Lung (tissue), 12 donors: ENCODE data around the gene ZFYVE19. TPM values are rescaled to one million over a fixed set of nuclear protein-coding genes. Genes with fewer than 3 reads are reported as not detected.
A peak's percentile ranks its signal among the peaks of the same experiment; 100 is the strongest.

Source experiments
- ATAC-seq: fragments of 200-7000 bp; cut with Tn5 transposase; one replicate; pipeline ENCODE4 v1.9.1; 2020; ENCODE audit warnings: moderate number of reproducible peaks; ENCODE audit not compliant: insufficient read depth, low FRiP score
- DNase-seq, 3 donors: peaks; one replicate each; pipeline ENCODE4 v3.0.0-alpha.2; 2013 to 2017
- H3K27ac ChIP-seq, 2 donors: one replicate each; pipeline ENCODE4 v1.5.1; 2013; ENCODE audit warnings: mild to moderate bottlenecking in 2 of 2, moderate library complexity in 2 of 2, control low read depth in 1 of 2, inconsistent platforms in 1 of 2, low read depth in 1 of 2, low read length in 1 of 2
- H3K27me3 ChIP-seq, 3 donors: one replicate each; pipeline ENCODE4 v1.5.1; 2013; ENCODE audit warnings: low read length in 2 of 3; ENCODE audit not compliant: control insufficient read depth in 3 of 3, insufficient read depth in 3 of 3
- H3K36me3 ChIP-seq, 4 donors: one replicate each; pipeline ENCODE4 v1.5.1; 2013; ENCODE audit warnings: low read length in 4 of 4, mild to moderate bottlenecking in 1 of 4, moderate library complexity in 1 of 4; ENCODE audit not compliant: control insufficient read depth in 4 of 4, insufficient read depth in 4 of 4
- H3K4me1 ChIP-seq, 5 donors: one replicate each; pipeline ENCODE4 v1.5.1; 2013; ENCODE audit warnings: low read length in 5 of 5, mild to moderate bottlenecking in 2 of 5, moderate library complexity in 1 of 5; ENCODE audit not compliant: control insufficient read depth in 5 of 5, insufficient read depth in 5 of 5
- H3K4me3 ChIP-seq: one replicate; pipeline ENCODE4 v1.5.1; 2013; ENCODE audit warnings: mild to moderate bottlenecking, control low read depth, moderate library complexity
- H3K9ac ChIP-seq, 2 donors: one replicate each; pipeline ENCODE4 v1.5.1; 2013; ENCODE audit warnings: low read length in 2 of 2, control low read depth in 1 of 2; ENCODE audit not compliant: insufficient read depth in 1 of 2
- H3K9me3 ChIP-seq, 4 donors: one replicate each; pipeline ENCODE4 v1.5.1; 2013; ENCODE audit warnings: low read length in 3 of 4, mild to moderate bottlenecking in 1 of 4, moderate library complexity in 1 of 4; ENCODE audit not compliant: control insufficient read depth in 4 of 4, insufficient read depth in 3 of 4
- WGBS, 2 donors: extraction: QIAGEN DNeasy Blood & Tissue Kit; methylation state at CpG; one replicate each; pipeline ENCODE4 v1.1.7; 2013; 5-methylcytosine and 5-hydroxymethylcytosine counted together
- polyA plus RNA-seq, 2 donors: library from polyadenylated mRNA; stranded (reverse); fragments of 200-250 nt; gene quantifications; one replicate each; pipeline ENCODE4 v1.2.1, GENCODE V29; 2013
- total RNA-seq, 2 donors: library from RNA; depleted of rRNA in 1 of 2; stranded (reverse); fragments of >200 nt in 1 of 2; gene quantifications; one replicate each; pipeline ENCODE4 v1.2.1, GENCODE V29; 2014 to 2021
- TF ChIP-seq, protein P1 (sequence below): IDR thresholded peaks from 2 replicates; pipeline ENCODE4 v1.5.1; 2012; ENCODE audit warnings: mild to moderate bottlenecking; ENCODE audit errors: control extremely low read depth, extremely low read depth
- donor health status: control.
- donor health status: control.
- donor health status: Bipolar disorder and iron deficiency.
- donor health status: healthy.
- donor health status: DM: yes; HTN: yes; CAD: no.

The ZFYVE19 gene
- total and polyA plus RNA-seq, 4 donors: 17.3 to 25.0 (median 21.2) TPM

DNA sequence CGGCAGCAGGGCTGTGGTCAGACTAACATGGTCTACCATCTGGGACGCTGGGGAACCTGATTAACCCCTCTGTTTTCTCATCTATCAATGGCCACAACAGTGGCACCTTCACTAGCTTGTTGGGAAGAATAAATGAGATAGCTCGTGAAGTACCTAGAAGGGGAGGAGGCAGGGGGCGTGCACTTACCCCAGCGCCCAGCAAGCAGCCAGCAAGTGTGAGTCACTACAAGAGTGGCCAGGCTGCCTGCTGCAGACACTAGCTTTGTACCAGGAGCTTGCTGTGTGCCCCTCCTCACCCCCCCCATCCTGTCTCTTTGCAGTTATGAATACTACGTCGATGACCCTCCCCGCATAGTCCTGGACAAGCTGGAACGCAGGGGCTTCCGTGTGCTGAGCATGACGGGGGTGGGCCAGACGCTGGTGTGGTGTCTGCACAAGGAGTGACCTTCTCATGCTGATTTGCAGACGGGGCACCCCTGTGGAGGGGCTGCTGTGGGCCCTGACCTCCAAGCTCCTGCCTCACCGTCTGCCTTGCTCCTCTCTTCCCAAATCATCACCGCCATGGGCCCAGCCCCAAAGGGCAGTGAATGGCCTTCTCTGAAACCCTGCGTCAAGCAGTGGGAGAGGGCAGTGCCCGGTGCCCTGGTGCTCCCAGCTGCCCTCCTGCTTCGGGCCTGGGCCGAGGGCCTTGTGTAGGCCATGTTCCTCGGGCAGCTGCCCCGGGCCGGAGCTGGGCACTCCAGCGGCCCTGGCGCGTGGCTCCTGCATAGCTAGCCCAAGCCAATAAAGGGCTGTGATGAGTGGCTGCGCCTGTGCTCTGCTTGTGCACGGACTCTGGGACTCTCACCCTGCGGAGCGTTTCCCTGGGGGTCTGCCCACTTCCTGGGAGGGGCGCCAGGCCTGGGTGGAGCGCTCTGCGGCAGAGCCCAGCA, 39.7 kb upstream of the ZFYVE19 start:
- Histone ChIP-seq H3K9ac (no peak overlapping the region), H3K27me3 (no peaks in the 10 kb centered on the region), H3K36me3 (peaks cover 2 to 19% (median 5%) of the 10 kb centered on the region in 4 donors), H3K27ac (no peak overlapping the region), H3K9me3 (no peaks in the 10 kb centered on the region), H3K4me3 (no peak overlapping the region), H3K4me1 (peaks cover 0 to 31% (median 0%) of the 10 kb centered on the region in 5 donors)
- TF ChIP-seq, protein P1, sequence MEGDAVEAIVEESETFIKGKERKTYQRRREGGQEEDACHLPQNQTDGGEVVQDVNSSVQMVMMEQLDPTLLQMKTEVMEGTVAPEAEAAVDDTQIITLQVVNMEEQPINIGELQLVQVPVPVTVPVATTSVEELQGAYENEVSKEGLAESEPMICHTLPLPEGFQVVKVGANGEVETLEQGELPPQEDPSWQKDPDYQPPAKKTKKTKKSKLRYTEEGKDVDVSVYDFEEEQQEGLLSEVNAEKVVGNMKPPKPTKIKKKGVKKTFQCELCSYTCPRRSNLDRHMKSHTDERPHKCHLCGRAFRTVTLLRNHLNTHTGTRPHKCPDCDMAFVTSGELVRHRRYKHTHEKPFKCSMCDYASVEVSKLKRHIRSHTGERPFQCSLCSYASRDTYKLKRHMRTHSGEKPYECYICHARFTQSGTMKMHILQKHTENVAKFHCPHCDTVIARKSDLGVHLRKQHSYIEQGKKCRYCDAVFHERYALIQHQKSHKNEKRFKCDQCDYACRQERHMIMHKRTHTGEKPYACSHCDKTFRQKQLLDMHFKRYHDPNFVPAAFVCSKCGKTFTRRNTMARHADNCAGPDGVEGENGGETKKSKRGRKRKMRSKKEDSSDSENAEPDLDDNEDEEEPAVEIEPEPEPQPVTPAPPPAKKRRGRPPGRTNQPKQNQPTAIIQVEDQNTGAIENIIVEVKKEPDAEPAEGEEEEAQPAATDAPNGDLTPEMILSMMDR: no peak
- 92 to 95% methylated on average over 32 of the region's 32 CpGs for WGBS, 2 donors
- DNase-seq: no peak
- no peak for ATAC-seq

DNA sequence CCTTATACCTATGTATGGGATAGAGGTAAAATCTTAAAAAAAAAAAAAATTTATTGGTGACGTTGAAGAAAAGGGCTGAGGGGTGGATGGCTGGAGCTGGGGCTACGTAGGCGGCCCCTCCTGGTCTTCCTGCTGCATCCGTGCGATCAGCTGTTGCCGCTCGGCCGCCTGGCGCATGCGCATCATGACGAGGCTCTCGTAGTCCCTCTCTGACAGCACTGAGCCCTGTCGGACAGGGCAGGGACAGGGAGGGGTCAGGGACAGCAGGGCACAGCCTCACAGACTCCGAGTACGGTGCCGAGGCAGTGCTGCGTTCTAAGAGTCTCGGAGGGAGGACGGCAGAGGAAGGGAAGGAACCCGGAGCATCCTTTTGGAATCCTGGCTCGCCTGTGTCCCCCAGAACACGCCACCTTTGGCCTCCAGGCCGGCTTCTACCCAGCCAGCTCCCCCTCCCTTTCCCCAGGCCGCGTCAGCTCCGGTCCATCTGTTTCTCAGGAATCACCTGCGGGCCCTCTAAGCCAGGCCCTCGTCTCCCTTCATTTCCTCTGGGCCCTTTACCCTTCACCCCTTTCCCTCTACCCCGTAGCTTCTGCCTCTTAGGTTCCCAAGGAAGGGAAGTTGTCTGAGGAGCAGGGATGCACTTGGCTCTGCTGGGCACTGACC, 38.9 kb upstream of the ZFYVE19 start:
- no peaks in the 10 kb centered on the region for H3K27me3 ChIP-seq
- DNase-seq (no peak), ATAC-seq (no peak)
- H3K4me3 ChIP-seq: no peak overlapping the region
- H3K36me3 ChIP-seq: peaks cover 2 to 22% (median 7%) of the 10 kb centered on the region in 4 donors
- WGBS, 2 donors: 92 to 95% methylated on average over 29 of the region's 29 CpGs
- no peak overlapping the region for H3K27ac ChIP-seq
- TF ChIP-seq, protein P1: no peak
- no peaks in the 10 kb centered on the region for H3K9me3 ChIP-seq
- no peak overlapping the region for H3K9ac ChIP-seq
- H3K4me1 ChIP-seq: peaks cover 0 to 25% (median 0%) of the 10 kb centered on the region in 5 donors

- H3K4me1 ChIP-seq: peaks cover 0 to 18% (median 0%) of the 10 kb centered on the region in 5 donors
- no peak overlapping the region for H3K4me3 ChIP-seq
- DNase-seq (no peak), ATAC-seq (no peak)
- TF ChIP-seq, protein P1: no peak
- H3K36me3 ChIP-seq: peaks cover 5 to 26% (median 11%) of the 10 kb centered on the region in 4 donors
- WGBS, 2 donors: 61 to 64% methylated on average over 18 to 21 of the region's 21 CpGs
- H3K27ac ChIP-seq: peak overlapping the region in 1 of 2 donors; percentile 48
- H3K27me3 ChIP-seq: no peaks in the 10 kb centered on the region
- no peak overlapping the region for H3K9ac ChIP-seq
- H3K9me3 ChIP-seq: no peaks in the 10 kb centered on the region
Observed at GRCh38 chr15:40768521-40769273, 38.2 kb upstream of the ZFYVE19 start.
